K562 (cell line): Measurements from ENCODE around the gene TK1. TPM values are rescaled to one million over a fixed set of nuclear protein-coding genes. Genes with fewer than 3 reads are reported as not detected.
A peak's percentile ranks its signal among the peaks of the same experiment; 100 is the strongest.

Source experiments
- ARID3A ChIP-seq: IDR thresholded peaks from 2 replicates; pipeline ENCODE4 v1.6.1; 2012; ENCODE audit warnings: low read depth, low read length, improper control_type of control experiment, borderline replicate concordance
- EP300 ChIP-seq: IDR thresholded peaks from 2 replicates; pipeline ENCODE4 v1.6.1; 2012; ENCODE audit warnings: low read length, improper control_type of control experiment
- ETV1 ChIP-seq: fragments of 450-650 bp; conservative IDR thresholded peaks from 2 replicates; pipeline ENCODE4 v1.6.1; 2016; ENCODE audit warnings: missing genetic modification characterization, control low read depth, low read depth, missing compliant biosample characterization
- HNRNPUL1 ChIP-seq: fragments of 200-400 bp; formaldehyde crosslinking; IDR thresholded peaks from 2 replicates; pipeline ENCODE4 v1.6.1; 2017; ENCODE audit warnings: low read length
- ID3 ChIP-seq, 2 experiments: fragments of 250-450 bp in 1 of 2; fragments of 450-650 bp in 1 of 2; sonication (Bioruptor Pico) in 1 of 2; IDR thresholded peaks; 2 replicates each; pipeline versions ENCODE4 v1.6.1 to v1.8.0; 2016 to 2021; ENCODE audit warnings: mild to moderate bottlenecking in 2 of 2, moderate library complexity in 2 of 2, missing compliant biosample characterization in 1 of 2, missing genetic modification characterization in 1 of 2
- MCM3 ChIP-seq: fragments of 450-650 bp; IDR thresholded peaks from 2 replicates; pipeline ENCODE4 v1.6.1; 2016
- MLX ChIP-seq, 2 experiments: fragments of 450-650 bp in 1 of 2; sonication (generic) in 1 of 2; formaldehyde crosslinking; conservative IDR thresholded peaks; 2 replicates each; pipeline versions ENCODE4 v1.4.0 to v1.8.1; 2020 to 2022; ENCODE audit warnings: mild to moderate bottlenecking in 1 of 2, missing genetic modification reagents in 1 of 2
- NONO ChIP-seq, 2 experiments: fragments of 200-400 bp in 1 of 2; fragments of 450-650 bp in 1 of 2; formaldehyde crosslinking in 1 of 2; IDR thresholded peaks; 2 replicates each; pipeline ENCODE4 v1.6.1; 2017; ENCODE audit warnings: low read depth in 2 of 2, mild to moderate bottlenecking in 2 of 2, moderate library complexity in 2 of 2, low read length in 1 of 2
- PRMT5 ChIP-seq: sonication (generic); formaldehyde crosslinking; IDR thresholded peaks from 2 replicates; pipeline ENCODE4 v1.5.0; 2020; ENCODE audit warnings: missing genetic modification reagents
- SMAD3 ChIP-seq: fragments of 450-650 bp; formaldehyde crosslinking; conservative IDR thresholded peaks from 2 replicates; pipeline ENCODE4 v1.4.0; 2020; ENCODE audit warnings: mild to moderate bottlenecking
- SPI1 ChIP-seq: IDR thresholded peaks from 2 replicates; pipeline ENCODE4 v1.6.1; 2011; ENCODE audit warnings: low read depth, low read length, control low read depth, borderline replicate concordance
- TCF3 ChIP-seq: sonication (generic); formaldehyde crosslinking; IDR thresholded peaks from 2 replicates; pipeline ENCODE4 v1.4.0; 2020; ENCODE audit warnings: mild to moderate bottlenecking, missing genetic modification reagents
- TRIM25 ChIP-seq: fragments of 450-650 bp; IDR thresholded peaks from 2 replicates; pipeline ENCODE4 v1.7.0; 2016; ENCODE audit warnings: borderline replicate concordance
- ZFX ChIP-seq: sonication (generic); formaldehyde crosslinking; IDR thresholded peaks from 2 replicates; pipeline ENCODE4 v1.8.0; 2022; ENCODE audit warnings: mild to moderate bottlenecking, missing genetic modification reagents, moderate library complexity
- ZMIZ1 ChIP-seq, 2 experiments: fragments of 150-350 bp in 1 of 2; IDR thresholded peaks; 2 replicates each; pipeline ENCODE4 v1.6.1; 2012 to 2016; ENCODE audit warnings: low read depth in 2 of 2, low read length in 2 of 2, mild to moderate bottlenecking in 1 of 2, moderate library complexity in 1 of 2
- ZNF384 ChIP-seq: IDR thresholded peaks from 2 replicates; pipeline ENCODE4 v1.6.1; 2012; ENCODE audit warnings: low read depth, low read length, improper control_type of control experiment
- polyA plus RNA-seq, 8 experiments: library from polyadenylated mRNA; depleted of rRNA in 4 of 8; stranded (reverse) in 5 of 8; unstranded in 3 of 8; fragments of >200 nt; fragmentation: Nextera tagmentation in 2 of 8; fragmentation: Illumina TruSeq in 1 of 8; extraction: Ambion mirVana in 2 of 8; extraction: Trizol in 1 of 8; gene quantifications; 2 replicates each; pipeline versions ENCODE4 v1.2.1 to v1.2.3, GENCODE V29; 2011 to 2014; ENCODE audit warnings: inconsistent platforms in 1 of 8, missing spikeins in 1 of 8
- total RNA-seq, 7 experiments: library from RNA; depleted of rRNA in 6 of 7; stranded (reverse); fragments of >200 nt in 6 of 7; fragmentation: Illumina TruSeq in 2 of 7; extraction: Trizol in 2 of 7; gene quantifications; 2 replicates each; pipeline versions ENCODE4 v1.2.1 to v1.2.3, GENCODE V29; 2011 to 2021; ENCODE audit warnings: low replicate concordance in 1 of 7

Gene TK1
- total and polyA plus RNA-seq, 9 of the 15 experiments (the other 6 are each of a cell fraction or from before 2014, with no cell fraction given) = 8.4 to 280 (median 103) TPM

- TF ChIP-seq ARID3A (no peak), ZMIZ1 (IDR thresholded peaks at IDR 0.05; ENCODE audit: low read depth in 2 of 2, low read length in 2 of 2) (0 out of 4 replicates have a peak, but pooled peaks of 1 of the 2 experiments have one; percentile 7), EP300 (0 out of 2 replicates have a peak, but pooled peaks have one; percentile 30), ETV1 (tag) (no peak), HNRNPUL1 (no peak), SPI1 (no peak), ZFX (CRISPR knock-in tag) (peak; percentile 88), PRMT5 (CRISPR knock-in tag) (no peak), TCF3 (CRISPR knock-in tag) (peak; percentile 5; the same call in 1 of the 2 replicates), MCM3 (no peak), MLX (CRISPR knock-in tag; conservative IDR thresholded peaks at IDR 0.05) (0 out of 4 replicates have a peak, but pooled peaks of 1 of the 2 experiments have one; percentile 61), TRIM25 (no peak), ID3 (CRISPR knock-in tag; IDR thresholded peaks at IDR 0.05) (no peak), ID3 (tag; IDR thresholded peaks at IDR 0.05) (0 out of 2 replicates have a peak, but pooled peaks have one; percentile 60), SMAD3 (CRISPR knock-in tag) (peak; percentile 73; the same call in 1 of the 2 replicates), NONO (IDR thresholded peaks at IDR 0.05; ENCODE audit: low read depth in 2 of 2, low read length in 1 of 2) (peak in 1 of 2 experiments; percentile 38; a peak in 1 of 4 replicates), ZNF384 (0 out of 2 replicates have a peak, but pooled peaks have one; percentile 8)
Measured at GRCh38 chr17:78214016-78214705, 27.3 kb upstream of the TK1 start, which contains the start of gene BIRC5 (continued).
